ENCODE results near the gene TENT5A.
A peak's percentile ranks its signal among the peaks of the same experiment; 100 is the strongest.

The TENT5A gene

DNA sequence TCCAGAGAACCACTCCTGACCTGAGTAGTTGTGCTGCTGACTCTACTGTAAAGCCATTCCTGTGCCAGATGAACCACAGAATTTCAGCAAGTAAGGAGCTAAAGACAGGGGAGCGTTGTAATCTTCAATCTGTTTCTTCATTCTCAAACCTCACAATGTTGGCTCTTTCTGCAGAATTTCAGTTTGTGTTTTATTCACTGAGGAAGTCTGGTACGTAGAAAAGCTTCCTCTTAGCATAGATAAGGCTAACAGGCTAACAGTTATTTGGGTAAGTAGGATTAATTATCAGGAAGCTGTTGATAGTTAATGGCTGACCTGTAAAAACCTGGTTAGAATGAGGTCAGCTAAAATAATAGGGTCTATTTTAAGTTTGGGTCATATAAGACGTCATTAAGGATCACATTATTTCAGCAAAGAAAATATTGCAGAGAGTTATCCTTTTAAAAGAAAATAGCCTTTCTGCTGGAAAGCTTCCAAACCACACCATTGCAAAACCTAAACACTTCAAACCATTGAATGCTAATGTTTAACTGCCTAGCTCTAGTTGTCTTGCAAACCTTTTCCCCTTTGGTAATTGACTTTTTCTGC, 14.1 kb upstream of the TENT5A start:
- Histone ChIP-seq H3K79me2 (ENCODE audit: low read length) (no peaks in the 10 kb centered on the region), H3K27ac (ENCODE audit: low read length) (no peak overlapping the region), H3K27me3 (ENCODE audit: low read depth, low read length) (no peaks in the 10 kb centered on the region), H3K4me1 (ENCODE audit: low read length) (peaks cover 6% of the 10 kb centered on the region; the same call in 1 of the 2 replicates), H3K4me3 (ENCODE audit: low read length) (no peak overlapping the region), H2AFZ (ENCODE audit: low read depth, low read length) (peak overlapping the region; percentile 49; the same call in 1 of the 2 replicates), H3K9ac (ENCODE audit: low read length) (no peak overlapping the region), H3K9me3 (ENCODE audit: insufficient read depth, low read length) (no peaks in the 10 kb centered on the region), H4K20me1 (ENCODE audit: insufficient read depth, low read length) (no peaks in the 10 kb centered on the region), H3K36me3 (replicated peaks; ENCODE audit: low read depth, low read length) (no peaks in the 10 kb centered on the region), H3K4me2 (ENCODE audit: low read length) (no peak overlapping the region)
- no peak for TF ChIP-seq EZH2phosphoT487 (IDR thresholded peaks at IDR 0.05; ENCODE audit: low read depth)

DNA sequence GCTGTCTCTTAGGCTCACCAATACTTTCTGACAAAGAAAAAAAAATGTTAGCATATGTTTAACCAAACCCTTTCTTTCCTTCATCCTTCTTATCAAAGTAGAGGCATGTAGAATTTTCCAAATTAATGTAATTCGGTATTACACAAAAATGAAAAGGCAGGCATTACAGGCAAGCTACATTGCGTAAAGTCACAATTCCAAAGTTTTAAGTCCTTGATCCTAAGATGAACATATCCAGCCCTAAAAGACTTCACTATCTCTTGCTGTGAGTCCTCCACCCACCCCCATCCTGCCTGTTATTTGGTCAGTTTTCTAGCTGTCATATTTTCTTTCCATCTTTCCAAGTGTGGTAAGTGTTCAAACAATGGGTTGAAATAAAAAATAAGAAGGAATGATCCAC, 12.1 kb upstream of the TENT5A start:
- Histone ChIP-seq H3K27me3 (ENCODE audit: low read depth, low read length) (no peaks in the 10 kb centered on the region), H3K9ac (ENCODE audit: low read length) (no peak overlapping the region), H3K36me3 (replicated peaks; ENCODE audit: low read depth, low read length) (no peaks in the 10 kb centered on the region), H2AFZ (ENCODE audit: low read depth, low read length) (no peak overlapping the region), H3K27ac (ENCODE audit: low read length) (no peak overlapping the region), H3K4me1 (ENCODE audit: low read length) (peaks cover 6% of the 10 kb centered on the region; the same call in 1 of the 2 replicates), H3K4me3 (ENCODE audit: low read length) (no peak overlapping the region), H3K4me2 (ENCODE audit: low read length) (no peak overlapping the region), H3K79me2 (ENCODE audit: low read length) (no peaks in the 10 kb centered on the region), H3K9me3 (ENCODE audit: insufficient read depth, low read length) (no peaks in the 10 kb centered on the region), H4K20me1 (ENCODE audit: insufficient read depth, low read length) (no peaks in the 10 kb centered on the region)
- no peak for TF ChIP-seq EZH2phosphoT487 (IDR thresholded peaks at IDR 0.05; ENCODE audit: low read depth)
- TF ChIP-seq, protein P1, sequence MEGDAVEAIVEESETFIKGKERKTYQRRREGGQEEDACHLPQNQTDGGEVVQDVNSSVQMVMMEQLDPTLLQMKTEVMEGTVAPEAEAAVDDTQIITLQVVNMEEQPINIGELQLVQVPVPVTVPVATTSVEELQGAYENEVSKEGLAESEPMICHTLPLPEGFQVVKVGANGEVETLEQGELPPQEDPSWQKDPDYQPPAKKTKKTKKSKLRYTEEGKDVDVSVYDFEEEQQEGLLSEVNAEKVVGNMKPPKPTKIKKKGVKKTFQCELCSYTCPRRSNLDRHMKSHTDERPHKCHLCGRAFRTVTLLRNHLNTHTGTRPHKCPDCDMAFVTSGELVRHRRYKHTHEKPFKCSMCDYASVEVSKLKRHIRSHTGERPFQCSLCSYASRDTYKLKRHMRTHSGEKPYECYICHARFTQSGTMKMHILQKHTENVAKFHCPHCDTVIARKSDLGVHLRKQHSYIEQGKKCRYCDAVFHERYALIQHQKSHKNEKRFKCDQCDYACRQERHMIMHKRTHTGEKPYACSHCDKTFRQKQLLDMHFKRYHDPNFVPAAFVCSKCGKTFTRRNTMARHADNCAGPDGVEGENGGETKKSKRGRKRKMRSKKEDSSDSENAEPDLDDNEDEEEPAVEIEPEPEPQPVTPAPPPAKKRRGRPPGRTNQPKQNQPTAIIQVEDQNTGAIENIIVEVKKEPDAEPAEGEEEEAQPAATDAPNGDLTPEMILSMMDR (IDR thresholded peaks at IDR 0.05; ENCODE audit: low read depth, low read length) = no peak

DNA sequence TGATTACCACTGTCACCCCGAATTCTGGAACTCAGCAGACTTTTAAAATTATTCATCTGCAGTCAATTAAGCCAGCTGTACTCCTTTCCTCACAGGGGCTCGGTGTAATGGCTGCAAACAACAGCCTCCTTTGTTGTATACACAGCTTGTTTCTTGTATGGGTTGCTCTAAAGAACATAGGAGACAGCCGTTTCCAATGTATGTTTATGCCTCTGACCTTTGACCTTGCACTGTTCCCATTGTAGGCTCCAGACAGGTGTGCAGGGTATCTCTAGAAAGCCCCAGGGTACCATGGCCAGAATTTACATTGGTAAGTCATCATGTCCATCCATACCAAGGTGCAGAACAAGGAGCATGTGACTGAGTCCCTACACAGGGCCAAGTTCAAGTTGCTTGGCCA, 11.5 kb upstream of the TENT5A start:
- Histone ChIP-seq H3K27me3 (ENCODE audit: low read depth, low read length) (no peaks in the 10 kb centered on the region), H3K27ac (ENCODE audit: low read length) (no peak overlapping the region), H3K9ac (ENCODE audit: low read length) (no peak overlapping the region), H3K4me3 (ENCODE audit: low read length) (no peak overlapping the region), H2AFZ (ENCODE audit: low read depth, low read length) (no peak overlapping the region), H4K20me1 (ENCODE audit: insufficient read depth, low read length) (no peaks in the 10 kb centered on the region), H3K4me2 (ENCODE audit: low read length) (no peak overlapping the region), H3K79me2 (ENCODE audit: low read length) (no peaks in the 10 kb centered on the region), H3K9me3 (ENCODE audit: insufficient read depth, low read length) (no peaks in the 10 kb centered on the region), H3K36me3 (replicated peaks; ENCODE audit: low read depth, low read length) (no peaks in the 10 kb centered on the region), H3K4me1 (ENCODE audit: low read length) (peaks cover 6% of the 10 kb centered on the region; the same call in 1 of the 2 replicates)
- no peak for TF ChIP-seq EZH2phosphoT487 (IDR thresholded peaks at IDR 0.05; ENCODE audit: low read depth)
- TF ChIP-seq, protein P1 (IDR thresholded peaks at IDR 0.05; ENCODE audit: low read depth, low read length) = no peak

DNA sequence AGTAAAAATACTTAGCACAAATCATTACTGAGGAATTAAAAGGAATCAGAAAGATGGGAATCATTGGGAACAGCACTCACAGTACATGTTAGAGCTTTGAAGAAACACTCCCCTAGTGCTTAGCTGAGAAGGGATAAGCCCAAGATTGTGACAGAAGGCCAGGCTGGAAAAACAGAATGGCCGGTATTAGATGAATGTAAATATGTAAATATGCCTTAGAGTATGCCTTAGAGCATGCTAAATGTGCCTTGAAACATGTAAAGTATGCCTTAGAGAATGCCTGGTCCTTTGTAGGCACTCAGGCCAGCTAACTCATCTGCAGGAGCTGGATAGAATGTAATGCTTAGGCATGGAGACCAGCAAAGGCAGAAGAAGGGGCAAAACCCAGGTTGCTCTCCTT, 10.6 kb upstream of the TENT5A start:
- Histone ChIP-seq H3K9me3 (ENCODE audit: insufficient read depth, low read length) (no peaks in the 10 kb centered on the region), H3K36me3 (replicated peaks; ENCODE audit: low read depth, low read length) (no peaks in the 10 kb centered on the region), H3K27ac (ENCODE audit: low read length) (no peak overlapping the region), H3K79me2 (ENCODE audit: low read length) (no peaks in the 10 kb centered on the region), H3K27me3 (ENCODE audit: low read depth, low read length) (no peaks in the 10 kb centered on the region), H4K20me1 (ENCODE audit: insufficient read depth, low read length) (no peaks in the 10 kb centered on the region), H3K4me1 (ENCODE audit: low read length) (peaks cover 6% of the 10 kb centered on the region; the same call in 1 of the 2 replicates), H3K4me3 (ENCODE audit: low read length) (no peak overlapping the region), H3K9ac (ENCODE audit: low read length) (no peak overlapping the region), H2AFZ (ENCODE audit: low read depth, low read length) (no peak overlapping the region), H3K4me2 (ENCODE audit: low read length) (no peak overlapping the region)
- TF ChIP-seq, protein P1 (IDR thresholded peaks at IDR 0.05; ENCODE audit: low read depth, low read length) = no peak
- TF ChIP-seq EZH2phosphoT487 (IDR thresholded peaks at IDR 0.05; ENCODE audit: low read depth) = no peak

Measured in OCI-LY3 (cell line).